GM21576 (cell line): ENCODE data around the gene FZR1.
"Not testable (repeated sequence)": the region's sequence is repeated elsewhere in the genome, so short reads cannot be mapped to it uniquely, and the experiment has no call there.

Experiments used
- ATAC-seq: cut with Tn5 transposase; IDR thresholded peaks from one replicate; pipeline ENCODE4 v1.9.1; 2021; ENCODE audit warnings: mild to moderate bottlenecking, moderate library complexity; ENCODE audit not compliant: unreplicated experiment

FZR1 gene

DNA sequence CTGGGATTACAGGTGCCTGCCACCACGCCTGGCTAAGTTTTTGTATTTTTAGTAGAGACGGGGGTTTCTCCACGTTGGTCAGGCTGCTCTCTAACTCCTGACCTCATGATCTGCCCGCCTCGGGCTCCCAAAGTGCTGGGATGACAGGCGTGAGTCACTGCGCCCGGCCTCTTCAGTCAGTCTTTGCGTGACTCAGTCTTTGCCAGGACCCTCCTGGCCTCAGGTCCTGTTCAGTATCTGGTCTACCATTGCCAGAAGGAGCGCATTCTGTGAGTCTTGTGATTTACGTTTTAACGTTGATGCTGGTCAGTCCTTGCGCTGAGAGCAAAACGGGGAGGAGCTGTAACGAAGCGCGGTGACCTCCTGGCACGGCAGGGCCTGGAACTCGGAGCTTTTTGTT, 59.0 kb downstream of the FZR1 start:
- ATAC-seq = no peak

DNA sequence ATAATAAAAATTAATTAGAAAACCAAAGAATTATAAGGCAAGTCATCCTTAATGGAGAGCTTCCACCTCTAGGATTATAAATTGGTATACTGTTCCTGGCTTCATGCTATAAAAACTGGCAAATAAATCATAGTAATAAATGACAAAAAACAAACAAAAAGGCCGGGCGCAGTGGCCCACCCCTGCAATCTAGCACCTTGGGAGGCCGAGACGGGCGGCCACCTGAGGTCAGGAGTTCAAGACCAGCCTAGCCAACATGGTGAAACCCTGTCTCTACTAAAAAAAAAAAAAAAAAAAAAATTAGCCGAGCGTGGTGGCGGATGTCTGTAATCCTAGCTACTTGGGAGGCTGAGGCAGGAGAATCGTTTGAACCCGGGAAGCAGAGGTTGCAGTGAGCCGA, 63.9 kb downstream of the FZR1 start:
- ATAC-seq = not testable (repeated sequence)

DNA sequence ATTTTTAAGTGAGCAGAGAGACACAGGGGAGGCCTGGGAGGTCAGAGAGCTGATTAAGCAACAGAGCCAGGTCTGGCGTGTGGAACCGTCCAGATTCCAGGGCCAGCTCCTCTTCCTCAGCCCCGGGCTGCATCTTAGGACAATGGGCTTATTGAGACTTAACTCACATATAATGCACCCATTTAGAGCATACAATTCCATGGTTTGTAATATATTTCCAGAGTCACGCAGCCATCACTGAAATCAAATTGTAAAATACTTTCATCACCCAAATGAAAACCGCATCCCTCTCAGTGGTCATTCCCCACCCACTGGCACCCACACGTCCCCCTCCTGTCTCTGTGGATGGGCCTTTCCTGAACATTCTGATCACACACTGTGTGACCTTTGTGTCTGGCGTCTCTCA, 64.5 kb downstream of the FZR1 start:
- no peak for ATAC-seq

DNA sequence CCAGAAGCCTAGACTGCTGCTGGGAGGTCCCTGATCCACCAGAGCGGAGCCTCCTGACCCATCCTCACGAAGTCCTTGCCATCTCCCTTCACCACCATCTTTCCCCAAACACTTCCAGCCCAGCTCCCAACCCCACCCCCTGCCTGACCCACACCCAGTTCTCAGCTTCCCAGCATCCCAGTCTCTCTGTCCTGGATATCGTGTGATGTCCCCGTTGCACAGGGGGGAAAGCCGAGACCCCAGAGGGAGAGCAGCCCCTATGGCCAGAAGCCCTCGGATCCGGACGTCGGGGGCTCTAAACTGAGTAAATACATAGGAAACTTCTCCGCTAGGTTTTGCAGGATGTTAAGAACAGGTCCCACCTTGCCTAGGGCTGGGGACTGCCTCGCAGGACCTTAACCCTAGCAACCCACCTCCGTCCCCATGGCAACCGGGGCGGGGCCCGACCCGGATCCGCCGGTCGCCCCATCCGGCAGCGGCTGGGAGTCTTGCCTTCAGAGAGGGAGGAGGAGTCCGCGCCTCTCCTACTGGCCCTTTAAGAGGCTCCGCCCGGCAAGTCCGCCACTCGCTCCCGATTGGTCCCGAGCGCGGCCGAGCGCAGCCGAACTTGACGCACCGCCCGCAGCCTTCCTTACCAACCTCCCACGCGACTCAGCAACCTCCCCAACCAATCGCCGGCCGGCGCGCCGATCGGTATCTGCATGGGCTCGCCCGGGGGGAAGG, 66.2 kb downstream of the FZR1 start:
- peak; percentile 92 for ATAC-seq

DNA sequence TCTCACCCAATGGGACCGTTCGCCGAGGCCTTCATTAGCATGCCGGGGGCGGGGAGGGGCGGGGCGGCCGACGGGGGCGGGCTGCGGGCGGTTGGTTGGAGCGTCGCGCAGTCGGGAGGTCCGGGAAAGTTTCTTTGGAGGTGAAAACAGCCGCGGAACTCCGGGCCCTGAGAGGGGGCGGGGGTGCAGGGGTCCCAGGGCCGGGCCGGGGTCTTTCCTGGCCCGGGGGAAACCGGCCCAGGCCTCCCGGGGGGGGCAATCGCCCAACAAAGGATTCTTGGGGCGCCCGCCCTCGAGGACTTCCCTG, 66.7 kb downstream of the FZR1 start, which contains the start of gene HMG20B:
HMG20B (plus strand) TSS at position 90 of the 307 bp plus-strand sequence. CDS start 366 bp downstream, outside the sequence.
- ATAC-seq = no peak

GRCh38 chr19:3573162-3573857, 67.2 kb downstream of the FZR1 start:
- ATAC-seq = no peak

DNA sequence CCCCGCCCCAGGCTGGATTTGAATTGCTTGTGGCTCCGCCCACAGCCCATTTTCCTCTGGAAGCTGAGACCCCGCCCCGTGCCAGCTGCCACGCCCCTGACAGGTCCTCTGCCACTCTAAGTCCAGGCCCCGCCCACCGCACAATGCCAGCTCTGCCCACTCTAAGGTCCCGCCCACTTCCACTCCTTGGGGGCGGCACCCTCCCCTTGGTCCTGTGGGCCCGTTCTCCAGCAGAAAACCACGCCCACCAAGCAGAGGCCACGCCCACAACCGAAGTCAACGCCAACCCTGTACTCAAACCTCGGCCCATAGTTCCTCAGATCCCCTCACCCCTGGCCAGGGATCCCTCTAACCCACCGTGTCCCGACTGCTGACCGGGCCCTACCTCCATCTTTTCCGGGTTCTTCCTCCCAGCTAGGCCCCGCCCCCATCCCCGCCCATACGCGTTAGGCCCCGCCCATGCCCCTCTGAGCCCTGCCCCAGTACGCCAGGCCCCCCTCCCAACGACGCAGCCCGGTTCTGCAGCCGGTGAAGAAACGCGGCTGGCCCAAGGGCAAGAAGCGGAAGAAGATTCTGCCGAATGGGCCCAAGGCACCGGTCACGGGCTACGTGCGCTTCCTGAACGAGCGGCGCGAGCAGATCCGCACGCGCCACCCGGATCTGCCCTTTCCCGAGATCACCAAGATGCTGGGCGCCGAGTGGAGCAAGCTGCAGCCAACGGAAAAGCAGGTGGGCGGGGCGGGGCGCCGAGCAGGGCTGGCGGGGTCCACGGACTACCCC, 67.9 kb downstream of the FZR1 start:
- ATAC-seq = no peak

GRCh38 chr19:3575260-3575741, 69.2 kb downstream of the FZR1 start:
- ATAC-seq = no peak

DNA sequence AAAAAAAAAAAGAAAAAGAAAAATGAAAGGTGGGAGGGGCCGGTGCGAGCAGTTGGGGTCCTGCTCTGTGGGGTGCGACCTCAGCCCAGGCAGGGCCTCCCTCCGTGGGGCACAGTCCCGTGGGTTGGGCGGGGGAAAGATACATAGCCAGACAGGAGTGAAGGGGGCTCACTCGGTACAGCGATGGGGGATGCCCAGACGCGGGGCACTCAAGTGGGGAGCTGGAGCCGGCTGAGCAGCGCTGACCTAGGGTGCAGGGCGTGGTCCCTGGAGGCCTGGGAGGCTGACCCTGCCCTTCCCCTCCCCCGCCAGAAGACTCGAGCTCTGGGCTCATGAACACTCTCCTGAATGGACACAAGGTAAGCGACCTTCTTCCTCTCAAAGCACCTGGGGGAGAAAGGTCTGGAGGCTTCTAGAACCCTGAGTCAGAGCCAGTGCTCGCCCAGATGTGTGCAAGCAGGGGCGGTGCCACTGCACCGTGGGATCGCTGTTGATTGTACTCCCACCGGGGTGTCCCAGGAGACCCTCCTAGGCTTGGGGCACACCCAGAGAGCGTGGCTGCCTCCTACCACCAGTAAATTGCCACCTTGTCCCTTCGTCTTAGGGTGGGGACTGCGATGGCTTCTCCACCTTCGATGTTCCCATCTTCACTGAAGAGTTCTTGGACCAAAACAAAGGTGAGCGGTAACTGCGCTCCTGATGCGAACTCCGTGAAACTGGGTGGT, 70.0 kb downstream of the FZR1 start:
- ATAC-seq = no peak

DNA sequence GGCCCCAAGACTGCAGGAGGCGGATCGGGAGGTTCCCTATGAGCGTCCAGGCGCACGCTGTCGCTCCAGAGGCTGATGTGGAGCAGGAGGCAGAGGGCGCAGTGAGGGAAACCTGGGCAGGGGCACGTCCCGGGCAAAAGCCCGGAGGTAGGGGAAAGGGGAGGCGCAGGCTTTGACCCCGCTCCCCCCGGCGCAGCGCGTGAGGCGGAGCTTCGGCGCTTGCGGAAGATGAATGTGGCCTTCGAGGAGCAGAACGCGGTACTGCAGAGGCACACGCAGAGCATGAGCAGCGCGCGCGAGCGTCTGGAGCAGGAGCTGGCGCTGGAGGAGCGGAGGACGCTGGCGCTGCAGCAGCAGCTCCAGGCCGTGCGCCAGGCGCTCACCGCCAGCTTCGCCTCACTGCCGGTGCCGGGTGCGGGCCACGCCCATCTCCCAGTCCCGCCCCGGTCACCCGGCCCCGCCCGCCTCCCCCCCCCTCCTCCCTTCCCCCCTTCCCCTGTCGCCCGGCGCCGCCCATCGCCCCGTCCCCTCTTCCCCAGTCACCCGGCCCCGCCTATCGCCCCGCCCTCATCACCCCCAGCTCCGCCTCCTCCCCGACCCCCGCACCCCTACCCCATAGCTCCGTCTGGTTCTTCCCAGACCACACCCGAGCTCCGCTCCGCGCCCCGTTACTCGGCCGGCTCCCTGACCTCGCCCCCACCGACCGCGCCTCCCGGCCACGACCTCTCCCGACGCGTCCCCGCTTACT, 70.8 kb downstream of the FZR1 start:
- ATAC-seq = no peak

GRCh38 chr19:3577723-3578344, 71.7 kb downstream of the FZR1 start:
- ATAC-seq = no peak

GRCh38 chr19:3578390-3578789, 72.3 kb downstream of the FZR1 start:
- no peak for ATAC-seq

DNA sequence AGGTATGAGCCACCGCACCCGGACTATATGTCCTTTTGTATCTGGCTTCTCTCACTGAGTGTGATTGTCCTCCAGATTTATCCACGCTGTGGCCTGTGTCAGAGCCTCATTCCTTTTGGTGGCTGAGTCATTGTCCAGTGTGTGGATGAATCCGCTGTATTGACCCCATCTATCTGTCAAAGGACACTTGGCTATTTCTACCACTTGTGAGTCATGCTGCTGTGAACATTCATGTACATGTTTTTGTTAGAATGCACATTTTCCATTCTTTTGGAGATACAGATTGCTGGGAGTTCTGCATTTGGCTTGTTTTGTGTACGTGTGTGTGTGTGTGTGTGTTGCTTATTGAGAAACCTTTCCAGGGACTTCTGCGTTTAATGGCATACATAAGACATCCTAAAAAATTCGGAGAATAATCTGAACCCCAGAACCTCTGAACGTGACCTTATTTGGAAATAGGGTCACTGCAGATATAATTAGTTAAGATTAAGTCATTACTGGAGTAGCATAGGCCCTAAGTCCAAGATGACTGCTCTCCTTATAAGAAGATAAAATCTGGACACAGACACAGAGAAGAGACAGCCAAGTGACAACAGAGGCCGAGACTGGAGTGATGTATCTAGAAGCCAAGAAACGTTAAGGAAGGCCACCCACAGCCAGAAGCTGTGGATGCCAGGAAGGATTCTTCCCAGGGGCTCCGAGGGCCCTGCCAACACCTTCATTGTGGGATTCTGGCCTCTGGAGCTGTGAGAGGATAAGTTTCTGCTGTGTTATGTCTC, 74.2 kb downstream of the FZR1 start:
- ATAC-seq = no peak

GRCh38 chr19:3581792-3582191, 75.7 kb downstream of the FZR1 start:
- not testable (repeated sequence) for ATAC-seq

- not testable (repeated sequence) for ATAC-seq
Measured at GRCh38 chr19:3584036-3584802, 78.1 kb downstream of the FZR1 start.

DNA sequence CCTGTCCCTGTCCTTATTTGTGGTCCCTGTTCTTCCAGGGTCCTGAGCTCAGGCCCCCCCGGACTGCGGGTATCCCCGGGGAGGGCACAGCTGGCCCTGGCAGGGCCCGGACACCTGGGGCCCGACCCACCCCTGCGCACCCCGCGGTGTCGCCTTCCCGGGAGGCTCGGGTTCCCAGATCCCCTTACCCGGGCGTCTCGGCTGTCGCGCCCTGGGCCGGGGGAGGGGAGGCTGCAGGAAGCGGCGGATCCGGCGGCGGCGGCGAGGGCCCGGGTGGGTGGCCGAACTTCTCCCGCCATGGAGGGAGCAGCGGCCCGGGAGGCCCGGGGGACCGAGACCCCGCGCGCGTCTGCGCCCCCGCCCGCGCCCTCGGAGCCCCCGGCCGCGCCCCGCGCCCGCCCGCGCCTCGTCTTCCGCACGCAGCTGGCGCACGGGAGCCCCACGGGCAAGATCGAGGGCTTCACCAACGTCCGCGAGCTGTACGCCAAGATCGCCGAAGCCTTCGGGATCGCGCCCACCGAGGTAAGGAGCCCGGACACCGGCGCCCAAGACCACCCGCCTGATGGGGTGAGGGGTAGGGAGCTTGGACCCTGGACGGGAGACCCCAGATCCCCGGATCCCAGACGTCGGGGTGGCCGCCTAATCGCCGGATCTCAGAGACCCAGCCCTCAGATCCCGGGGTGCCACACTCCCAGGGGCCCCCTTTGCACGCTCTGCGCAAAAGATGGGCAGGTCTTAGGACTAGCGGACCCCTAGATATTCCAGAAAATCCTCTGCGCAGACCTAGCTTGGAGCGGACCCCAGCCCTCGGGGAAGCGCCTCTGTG, 79.4 kb downstream of the FZR1 start, which contains the start of gene GIPC3:
GIPC3 (plus strand) TSS at position 178 of the 826 bp plus-strand sequence; CDS start at position 298, 120 bp downstream.
- no peak for ATAC-seq

- no peak for ATAC-seq
Measured at GRCh38 chr19:3586127-3586626, 80.1 kb downstream of the FZR1 start.
